Spleen (tissue), 7 donors: Measurements from ENCODE around the gene FBXL20.

Experiments
- CTCF ChIP-seq, 11 experiments: fragments of 200-600 bp in 7 of 11; fragments of 450-650 bp in 4 of 11; sonication (generic) in 4 of 11; IDR thresholded peaks in 8 of 11; conservative IDR thresholded peaks in 3 of 11; 1 replicate in 7 of 11; 2 replicates in 4 of 11; pipeline versions ENCODE4 v1.4.0 to v1.8.0; 2016 to 2021; ENCODE audit warnings: antibody characterized with exemption in 11 of 11, inconsistent platforms in 4 of 11, mild to moderate bottlenecking in 1 of 11
- POLR2A ChIP-seq, 3 donors: fragments of 450-650 bp; IDR thresholded peaks; one replicate each; pipeline ENCODE4 v1.5.1; 2017; ENCODE audit warnings: antibody characterized with exemption in 3 of 3, mild to moderate bottlenecking in 1 of 3
- POLR2AphosphoS5 ChIP-seq, 3 donors: sonication (generic); formaldehyde crosslinking; IDR thresholded peaks; one replicate each; pipeline ENCODE4 v1.5.1; 2017; ENCODE audit warnings: antibody characterized with exemption in 3 of 3
- donor health status: DM: no; HTN: no; CAD: no; lungs with moderate emphysema.
- donor health status: DM: no; HTN: no; CAD: no.
- donor health status: DM: no; HTN: no; CAD: no.

- no peak for TF ChIP-seq POLR2A (IDR thresholded peaks at IDR 0.05)
- no peak for TF ChIP-seq CTCF (IDR thresholded peaks at IDR 0.05 in 8 of 11, conservative IDR thresholded peaks at IDR 0.05 in 3 of 11)
- no peak for TF ChIP-seq POLR2AphosphoS5 (IDR thresholded peaks at IDR 0.05)
These were observed 191.4 kb downstream of the FBXL20 start for GRCh38 chr17:39210093-39210434.
